HG02623 (cell line): Measurements from ENCODE around the gene BSCL2.
"Not testable (repeated sequence)": the region's sequence is repeated elsewhere in the genome, so short reads cannot be mapped to it uniquely, and the experiment has no call there.

Experiments
- ATAC-seq: cut with Tn5 transposase; IDR thresholded peaks from one replicate; pipeline ENCODE4 v1.9.1; 2021; ENCODE audit warnings: moderate library complexity; ENCODE audit not compliant: unreplicated experiment

The BSCL2 gene

DNA sequence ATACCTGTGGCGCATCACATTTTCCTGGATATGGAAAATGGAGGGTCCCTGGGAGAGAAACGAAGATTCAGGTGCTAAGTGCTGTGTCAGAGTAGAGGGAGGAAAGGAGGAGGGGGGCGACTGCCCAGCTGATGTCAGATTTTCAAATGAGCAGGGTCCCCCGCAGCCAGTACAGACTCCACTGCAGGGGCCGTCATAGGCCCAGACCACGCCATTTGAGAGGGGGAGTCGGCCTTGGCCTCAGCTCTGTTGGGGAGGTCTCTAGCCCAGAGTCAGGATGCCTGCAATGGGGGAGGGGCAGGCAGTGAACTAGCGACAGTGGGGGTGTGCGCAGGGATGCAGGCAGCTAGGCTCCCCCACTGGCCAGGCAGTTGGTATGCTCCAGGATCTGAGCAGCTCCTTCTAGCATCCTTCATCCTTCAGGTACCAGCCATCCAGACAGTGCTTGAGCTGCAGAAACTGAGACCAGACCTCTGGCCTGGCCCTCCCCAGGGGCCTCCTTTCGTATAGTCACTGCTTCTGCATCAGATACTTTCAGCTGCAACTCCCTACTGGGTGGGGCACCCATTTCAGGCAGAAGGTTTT lies at the start of gene BSCL2, which contains the start of gene GNG3:
BSCL2 (minus strand) TSS at position 148 of the 585 bp plus-strand sequence. CDS start 229 bp downstream, outside the sequence.
GNG3 (plus strand) TSS at position 400 of the 585 bp plus-strand sequence. CDS start 620 bp downstream, outside the sequence.
- no peak for ATAC-seq

GRCh38 chr11:62755086-62755615 lies 47.9 kb upstream of the BSCL2 start:
- ATAC-seq = no peak

DNA sequence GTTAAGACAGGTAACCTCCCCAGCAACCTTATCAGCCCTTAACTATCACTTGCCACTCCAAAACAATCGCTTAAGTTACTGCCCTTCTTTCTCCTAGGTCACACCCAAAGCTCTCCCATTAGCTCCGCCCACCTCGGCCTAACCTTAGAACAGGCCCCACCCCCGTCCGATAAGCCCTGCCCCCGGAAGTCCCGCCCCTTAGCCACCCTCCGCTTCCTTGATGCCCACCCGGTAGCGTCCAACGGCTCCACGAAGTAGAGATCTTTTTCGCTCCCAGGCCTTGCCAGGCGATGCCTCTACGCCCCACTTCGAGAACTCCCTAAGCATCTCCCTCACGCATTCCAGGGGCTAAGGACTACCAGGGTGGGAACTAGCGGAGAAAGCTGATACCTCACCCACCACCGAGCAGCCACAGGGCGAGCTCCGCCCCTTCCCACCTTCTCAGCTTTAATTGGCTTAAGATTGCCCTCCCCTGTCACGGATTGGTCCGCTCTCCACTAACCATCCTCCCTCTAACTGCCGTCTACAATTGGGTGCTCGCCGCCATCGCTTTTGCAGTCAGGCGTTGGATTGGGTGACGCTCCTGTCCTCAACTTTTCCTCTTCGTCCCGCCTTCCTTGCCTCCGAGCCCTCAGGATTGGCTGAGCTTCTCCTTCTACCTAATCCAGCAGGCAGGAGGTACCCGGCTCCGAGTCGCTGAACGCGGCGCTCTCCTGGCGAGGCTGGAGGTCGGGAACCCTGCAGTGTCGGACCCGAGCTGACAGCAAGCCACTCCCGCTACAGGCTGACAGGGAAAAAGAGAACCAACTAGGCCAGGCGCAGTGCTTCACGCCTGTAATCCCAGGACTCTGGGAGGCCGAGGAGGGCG lies 46.7 kb upstream of the BSCL2 start, which contains the start of gene ZBTB3:
ZBTB3 (minus strand) TSS at position 425 of the 868 bp plus-strand sequence. CDS start 496 bp downstream, outside the sequence.
- peak; percentile 91 for ATAC-seq

GRCh38 chr11:62752994-62753735 lies 45.9 kb upstream of the BSCL2 start:
- ATAC-seq = no peak

GRCh38 chr11:62752177-62752785 lies 45.1 kb upstream of the BSCL2 start:
- ATAC-seq = no peak

DNA sequence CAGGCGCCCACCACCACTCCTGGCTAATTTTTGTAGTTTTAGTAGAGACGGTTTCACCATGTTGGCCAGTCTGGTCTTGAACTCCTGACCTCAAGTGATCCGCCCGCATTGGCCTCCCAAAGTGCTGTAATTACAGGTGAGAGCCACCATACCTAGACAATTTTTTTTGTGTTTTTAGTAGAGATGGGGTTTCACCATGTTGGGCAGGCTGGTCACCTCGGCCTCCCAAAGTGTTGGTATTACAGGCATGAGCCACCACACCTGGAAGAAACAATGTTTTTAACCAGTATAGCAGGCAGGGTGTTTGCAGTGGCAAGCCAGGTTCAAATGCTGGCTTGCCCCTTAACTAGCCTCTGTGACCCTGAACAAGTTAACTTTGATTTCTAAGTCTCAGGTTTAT lies 42.7 kb upstream of the BSCL2 start:
- ATAC-seq = not testable (repeated sequence)

- no peak for ATAC-seq
These were observed 40.4 kb upstream of the BSCL2 start for GRCh38 chr11:62747475-62748160.

DNA sequence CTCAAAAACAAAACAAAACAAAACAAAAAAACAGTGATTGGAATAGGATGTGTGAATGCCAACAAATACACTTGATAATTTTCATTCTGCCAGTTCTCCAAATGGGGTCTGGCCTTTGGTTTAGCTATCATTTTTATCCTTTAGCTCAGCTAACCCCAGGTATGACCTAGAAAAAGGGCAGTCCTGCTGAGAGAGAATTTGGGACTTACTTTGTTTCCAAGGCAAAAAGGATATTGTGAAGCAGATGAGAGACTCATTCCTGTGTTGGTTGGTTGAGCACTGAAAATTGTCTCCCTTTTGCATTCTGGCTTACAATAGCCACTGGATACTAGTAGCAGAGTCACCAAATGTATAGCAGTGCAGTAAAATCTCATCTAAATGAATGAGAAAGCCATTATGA lies 30.0 kb upstream of the BSCL2 start:
- no peak for ATAC-seq

DNA sequence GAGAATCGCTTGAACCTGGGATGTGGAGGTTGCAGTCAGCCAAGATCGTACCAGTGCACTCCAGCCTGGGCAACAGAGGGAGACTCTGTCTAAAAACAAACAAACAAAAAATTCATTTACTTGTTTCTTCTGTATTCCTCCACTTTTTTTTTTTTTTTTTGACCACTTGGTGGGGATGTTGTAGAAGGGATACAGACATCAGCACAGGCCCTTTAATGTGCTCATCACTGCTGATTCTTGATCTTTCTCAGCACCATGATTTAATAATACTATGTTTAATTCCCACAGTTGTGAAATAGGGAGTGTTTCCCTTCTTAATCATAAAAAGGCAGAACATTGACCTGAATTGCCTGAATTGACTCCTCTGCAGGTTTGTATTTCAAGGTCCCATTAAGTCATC lies 25.6 kb upstream of the BSCL2 start:
- ATAC-seq = no peak

DNA sequence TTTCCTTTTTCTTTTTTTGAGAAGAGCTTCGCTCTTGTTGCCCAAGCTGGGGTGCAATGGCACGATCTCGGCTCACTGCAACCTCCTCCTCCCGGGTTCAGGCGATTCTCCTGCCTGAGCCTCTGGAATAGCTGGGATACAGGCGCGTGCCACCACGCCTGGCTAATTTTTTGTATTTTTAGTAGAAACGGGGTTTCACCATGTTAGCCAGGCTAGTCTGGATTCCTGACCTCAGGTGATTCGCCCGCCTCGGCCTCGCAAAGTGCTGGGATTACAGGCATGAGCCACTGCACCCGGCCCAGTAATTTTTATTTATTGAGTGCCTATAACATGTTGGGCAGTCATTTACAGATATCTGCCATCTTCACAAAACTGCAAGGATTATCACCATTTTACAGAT lies 22.9 kb upstream of the BSCL2 start:
- not testable (repeated sequence) for ATAC-seq

- no peak for ATAC-seq
These were observed 21.2 kb upstream of the BSCL2 start, which contains the start of gene TTC9C for GRCh38 chr11:62728171-62728988. TTC9C (plus strand) TSS chr11:62728486; CDS start chr11:62728849, 363 bp downstream.

GRCh38 chr11:62727872-62728170 lies 20.6 kb upstream of the BSCL2 start:
- ATAC-seq = peak; percentile 45

DNA sequence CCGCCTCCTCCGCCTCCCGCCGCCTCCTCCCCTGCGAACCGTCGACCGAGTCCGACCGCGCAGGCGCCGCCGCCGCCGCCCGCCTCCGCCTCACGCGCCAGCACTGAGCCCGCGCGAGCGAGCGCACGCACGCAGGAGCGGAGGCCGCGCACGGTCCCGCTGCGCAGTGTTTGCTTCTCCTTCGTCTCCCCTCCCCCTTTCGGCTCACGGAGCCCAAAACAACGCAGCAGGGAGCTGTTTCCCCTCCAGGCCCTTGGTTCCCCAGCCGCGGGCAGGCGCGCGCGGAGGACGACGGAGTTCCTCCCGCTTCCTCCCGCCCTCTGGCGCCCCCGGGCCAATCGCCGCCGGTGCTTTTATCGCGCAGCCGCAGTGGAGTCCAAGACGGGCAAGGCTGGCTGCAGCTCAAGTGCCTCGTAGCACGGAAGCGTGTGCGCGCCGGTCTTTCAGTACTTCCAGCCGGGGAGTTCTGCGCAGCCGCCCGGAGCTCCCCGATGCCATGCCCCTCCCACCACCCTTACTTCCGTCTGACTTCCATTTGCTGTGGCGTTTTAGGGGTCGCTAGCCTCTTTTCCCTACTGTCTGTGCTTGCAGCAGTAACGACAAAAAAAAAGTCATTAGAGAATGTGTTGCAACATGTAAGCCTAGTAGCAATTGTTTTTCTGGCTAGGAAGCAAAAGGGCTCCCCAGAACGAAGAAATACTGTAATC lies 20.1 kb upstream of the BSCL2 start, which contains the start of gene HNRNPUL2:
HNRNPUL2 (minus strand) TSS at position 293 of the 707 bp plus-strand sequence. CDS start 301 bp downstream, outside the sequence.
- peak; percentile 68 for ATAC-seq

DNA sequence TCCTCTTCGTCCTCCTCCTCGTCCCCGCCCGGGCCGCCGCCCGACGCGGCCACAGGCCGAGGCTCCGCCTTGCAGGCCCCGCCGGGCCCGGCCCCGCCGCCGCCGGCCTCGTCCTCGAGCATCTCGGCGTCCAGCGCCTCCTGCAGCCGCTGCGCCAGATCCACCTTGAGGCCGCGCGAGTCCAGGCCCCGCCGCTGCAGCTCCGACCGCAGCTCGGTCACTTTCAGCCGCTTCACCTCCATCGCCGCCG lies 19.6 kb upstream of the BSCL2 start:
- ATAC-seq = peak; percentile 2

DNA sequence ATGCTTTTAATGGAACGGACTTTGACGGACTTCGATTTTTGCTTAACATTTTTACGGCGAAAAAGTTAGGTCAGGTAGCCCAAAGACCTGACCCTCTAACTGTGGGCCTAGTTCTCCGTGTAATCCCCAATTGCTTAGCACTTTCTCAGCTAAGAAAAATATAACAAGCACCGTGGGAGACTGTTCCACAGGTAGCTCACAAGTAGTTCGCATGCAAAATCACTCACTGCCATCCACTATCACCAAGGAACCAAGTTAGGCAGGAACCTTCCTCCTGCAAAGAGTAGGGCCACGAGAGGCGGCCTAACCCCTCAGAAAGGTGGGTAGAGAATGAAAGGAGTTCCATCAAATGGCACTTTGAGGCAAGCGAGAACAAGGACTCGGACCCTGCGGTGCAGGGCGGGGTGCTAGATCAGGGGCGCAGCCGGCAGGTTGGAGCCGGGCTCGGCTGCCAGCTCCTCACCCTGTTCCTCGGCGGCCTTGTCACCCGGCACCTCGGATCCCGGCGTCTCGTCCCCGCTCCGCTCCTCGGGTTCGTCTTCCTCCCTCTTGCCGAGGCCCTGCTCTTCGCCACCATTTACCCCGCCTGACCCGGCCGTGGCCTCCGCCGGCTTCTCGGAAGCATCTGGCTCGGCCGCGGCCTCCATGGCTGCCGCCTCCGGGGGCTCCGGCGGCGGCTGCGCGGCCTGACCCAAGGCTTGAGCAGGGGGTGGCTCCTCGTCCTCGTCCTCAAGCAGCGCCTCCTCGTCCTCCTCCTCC lies 19.1 kb upstream of the BSCL2 start:
- no peak for ATAC-seq

DNA sequence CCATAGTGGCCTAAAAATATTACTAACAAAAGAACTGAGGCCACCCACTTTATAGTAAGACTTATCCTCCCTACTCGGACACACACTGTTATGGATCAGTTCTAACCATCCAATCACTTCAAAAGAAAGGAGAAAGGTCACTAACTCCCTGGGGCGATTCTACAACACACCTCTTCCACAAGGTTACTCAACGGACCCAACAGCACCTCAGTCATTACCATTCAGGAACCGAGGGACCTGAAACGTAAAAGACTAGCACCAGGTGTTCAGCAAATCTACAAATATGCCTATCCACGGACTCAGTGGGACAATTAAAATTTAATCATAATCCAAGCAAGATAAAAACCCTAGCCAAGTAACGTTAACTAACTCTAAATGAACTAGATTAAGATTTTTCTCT lies 18.4 kb upstream of the BSCL2 start:
- no peak for ATAC-seq

GRCh38 chr11:62724171-62724570 lies 16.9 kb upstream of the BSCL2 start:
- no peak for ATAC-seq

GRCh38 chr11:62721994-62722393 lies 14.8 kb upstream of the BSCL2 start:
- ATAC-seq = no peak
